Measurements from ENCODE around the gene RIMS1. TPM values are rescaled to one million over a fixed set of nuclear protein-coding genes. Genes with fewer than 3 reads are reported as not detected.

RIMS1 gene
- total RNA-seq, 4 donors from 2014 or later, result 0.13 to 16.8 (median 1.2) TPM

DNA sequence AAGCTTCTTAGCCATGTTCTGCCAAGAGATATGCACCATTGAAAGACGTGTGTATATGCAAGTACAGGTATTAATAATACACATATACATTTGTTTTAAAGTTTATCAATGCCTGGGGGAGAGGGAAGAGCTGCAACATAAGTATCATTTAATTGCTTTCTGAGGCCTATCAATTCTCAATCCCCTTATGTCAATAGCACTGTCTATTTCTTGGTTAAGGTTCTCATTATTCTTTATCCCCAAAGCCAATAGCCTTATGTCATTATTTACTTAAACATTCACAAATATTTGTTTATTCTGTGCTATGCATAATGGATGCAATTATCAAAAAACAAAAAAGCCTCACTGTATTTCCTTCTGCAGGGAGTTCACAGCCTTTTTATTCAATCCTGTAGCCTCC is 385.2 kb downstream of the RIMS1 start:
- no peak for DNase-seq
- no peaks in the 10 kb centered on the region for H3K36me3 ChIP-seq
- H3K4me3 ChIP-seq, result no peak overlapping the region
- intact Hi-C loops (cut with DNase I), result no loop called here
- no peaks in the 10 kb centered on the region for H3K27me3 ChIP-seq
- TF ChIP-seq, protein P1, sequence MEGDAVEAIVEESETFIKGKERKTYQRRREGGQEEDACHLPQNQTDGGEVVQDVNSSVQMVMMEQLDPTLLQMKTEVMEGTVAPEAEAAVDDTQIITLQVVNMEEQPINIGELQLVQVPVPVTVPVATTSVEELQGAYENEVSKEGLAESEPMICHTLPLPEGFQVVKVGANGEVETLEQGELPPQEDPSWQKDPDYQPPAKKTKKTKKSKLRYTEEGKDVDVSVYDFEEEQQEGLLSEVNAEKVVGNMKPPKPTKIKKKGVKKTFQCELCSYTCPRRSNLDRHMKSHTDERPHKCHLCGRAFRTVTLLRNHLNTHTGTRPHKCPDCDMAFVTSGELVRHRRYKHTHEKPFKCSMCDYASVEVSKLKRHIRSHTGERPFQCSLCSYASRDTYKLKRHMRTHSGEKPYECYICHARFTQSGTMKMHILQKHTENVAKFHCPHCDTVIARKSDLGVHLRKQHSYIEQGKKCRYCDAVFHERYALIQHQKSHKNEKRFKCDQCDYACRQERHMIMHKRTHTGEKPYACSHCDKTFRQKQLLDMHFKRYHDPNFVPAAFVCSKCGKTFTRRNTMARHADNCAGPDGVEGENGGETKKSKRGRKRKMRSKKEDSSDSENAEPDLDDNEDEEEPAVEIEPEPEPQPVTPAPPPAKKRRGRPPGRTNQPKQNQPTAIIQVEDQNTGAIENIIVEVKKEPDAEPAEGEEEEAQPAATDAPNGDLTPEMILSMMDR (IDR thresholded peaks at IDR 0.05), result no peak
- no peak for TF ChIP-seq POLR2A (IDR thresholded peaks at IDR 0.05)
- H3K9me3 ChIP-seq, result no peaks in the 10 kb centered on the region
- WGBS, 2 donors, result 32 to 37% methylated on average over 1 of the region's 1 CpG
- H3K4me1 ChIP-seq, result no peaks in the 10 kb centered on the region
- no peak overlapping the region for H3K27ac ChIP-seq

DNA sequence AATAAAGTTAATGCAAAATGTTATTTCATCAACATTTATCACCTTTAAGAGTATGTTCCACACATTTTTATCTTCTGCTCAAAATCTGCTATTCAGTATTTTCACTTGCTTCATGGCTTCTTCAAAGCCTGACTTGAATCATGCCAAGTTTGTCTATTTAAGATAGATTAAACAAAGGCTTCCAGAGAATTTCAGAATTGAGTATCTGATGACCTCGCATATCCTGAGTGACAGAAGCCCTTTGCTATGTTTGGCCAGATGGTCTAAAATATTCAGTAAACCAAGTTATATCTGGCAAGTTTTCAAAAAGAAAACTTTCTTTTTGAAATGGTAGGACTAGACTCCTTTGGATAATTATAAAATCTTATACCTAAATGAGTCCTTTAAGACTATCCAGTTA is 386.6 kb downstream of the RIMS1 start:
- no peak for DNase-seq
- TF ChIP-seq, protein P1 (IDR thresholded peaks at IDR 0.05), result no peak
- TF ChIP-seq POLR2A (IDR thresholded peaks at IDR 0.05), result no peak
- H3K9me3 ChIP-seq, result no peaks in the 10 kb centered on the region
- H3K4me3 ChIP-seq, result no peak overlapping the region
- H3K36me3 ChIP-seq, result no peaks in the 10 kb centered on the region
- H3K27me3 ChIP-seq, result no peaks in the 10 kb centered on the region
- WGBS, 2 donors, result 9 to 42% methylated on average over 1 of the region's 1 CpG
- intact Hi-C loops (cut with DNase I), result no loop called here
- H3K4me1 ChIP-seq, result no peaks in the 10 kb centered on the region
- H3K27ac ChIP-seq, result no peak overlapping the region

DNA sequence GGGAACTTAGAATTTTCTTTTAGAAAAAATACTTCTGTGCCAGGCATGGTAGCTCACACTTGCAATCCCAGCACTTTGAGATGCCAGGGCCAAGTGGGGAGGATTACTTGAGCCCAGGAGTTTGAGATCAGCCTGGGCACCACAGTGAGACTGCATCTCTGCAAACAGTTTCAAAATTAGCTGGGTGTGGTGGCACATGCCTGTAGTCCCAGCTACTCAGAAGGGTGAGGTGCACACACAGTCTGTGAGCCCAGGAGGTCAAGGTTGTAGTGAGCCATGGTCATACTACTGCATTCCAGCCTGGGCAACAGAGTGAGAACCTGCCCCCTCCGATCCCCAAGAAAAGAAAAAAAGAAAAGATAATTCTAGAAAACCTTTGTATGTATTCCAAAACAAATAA is 389.5 kb downstream of the RIMS1 start:
- no peaks in the 10 kb centered on the region for H3K36me3 ChIP-seq
- TF ChIP-seq, protein P1 (IDR thresholded peaks at IDR 0.05), result no peak
- no peak for TF ChIP-seq POLR2A (IDR thresholded peaks at IDR 0.05)
- no peaks in the 10 kb centered on the region for H3K27me3 ChIP-seq
- 50 to 91% methylated on average over 1 of the region's 1 CpG for WGBS, 2 donors
- no peak overlapping the region for H3K27ac ChIP-seq
- DNase-seq, result no peak
- no peaks in the 10 kb centered on the region for H3K9me3 ChIP-seq
- intact Hi-C loops (cut with DNase I), result no loop called here
- no peak overlapping the region for H3K4me3 ChIP-seq
- H3K4me1 ChIP-seq, result no peaks in the 10 kb centered on the region

DNA sequence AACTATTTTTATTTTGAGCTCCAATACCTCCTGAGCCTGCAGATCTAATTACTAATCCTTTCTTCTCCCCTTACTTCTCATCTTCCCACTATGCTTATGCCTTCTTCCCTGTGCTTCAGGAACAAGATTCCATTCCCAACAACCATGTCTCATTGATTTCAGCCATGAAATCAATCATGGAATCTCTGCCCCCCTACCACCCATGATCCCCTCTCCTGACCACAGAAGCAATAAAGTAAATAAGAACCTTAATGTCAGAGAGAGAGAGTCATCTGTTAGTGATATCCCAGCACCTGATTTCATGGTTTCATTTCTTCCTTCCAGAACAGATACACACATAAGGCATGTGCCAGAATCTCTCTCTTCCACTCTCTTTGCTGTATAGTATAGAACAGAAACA is 395.9 kb downstream of the RIMS1 start:
- Histone ChIP-seq H3K4me3 (no peak overlapping the region), H3K27me3 (no peaks in the 10 kb centered on the region), H3K9me3 (no peaks in the 10 kb centered on the region), H3K4me1 (no peaks in the 10 kb centered on the region), H3K27ac (no peak overlapping the region), H3K36me3 (no peaks in the 10 kb centered on the region)
- no peak for DNase-seq
- no peak for TF ChIP-seq POLR2A (IDR thresholded peaks at IDR 0.05)
- TF ChIP-seq, protein P1 (IDR thresholded peaks at IDR 0.05), result no peak
- intact Hi-C loops (cut with DNase I), result no loop called here

DNA sequence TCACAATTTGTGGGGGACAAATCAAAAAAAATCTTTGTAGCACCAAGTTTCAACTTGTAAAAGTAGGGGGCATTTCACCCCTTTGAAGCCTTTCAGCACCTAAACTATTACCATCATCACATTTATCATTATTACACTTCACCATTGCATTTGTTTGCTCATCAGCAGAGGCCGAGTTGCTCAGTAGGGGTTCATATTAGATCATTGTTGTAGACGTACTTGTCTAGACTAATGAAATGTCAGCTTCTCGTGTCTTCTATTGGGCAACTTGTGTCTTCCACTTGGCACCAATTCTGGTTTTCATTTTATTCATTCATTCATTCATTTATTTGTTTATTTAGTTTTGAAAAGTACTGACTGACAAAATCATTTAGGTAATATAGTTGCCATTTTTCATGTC is 397.2 kb downstream of the RIMS1 start:
- Histone ChIP-seq H3K4me1 (no peaks in the 10 kb centered on the region), H3K27ac (no peak overlapping the region), H3K36me3 (no peaks in the 10 kb centered on the region), H3K4me3 (no peak overlapping the region), H3K9me3 (no peaks in the 10 kb centered on the region), H3K27me3 (no peaks in the 10 kb centered on the region)
- DNase-seq, result no peak
- WGBS, 2 donors, result 47 to 64% methylated on average over 3 of the region's 3 CpGs
- intact Hi-C loops (cut with DNase I), result no loop called here
- TF ChIP-seq POLR2A (IDR thresholded peaks at IDR 0.05), result no peak
- TF ChIP-seq, protein P1 (IDR thresholded peaks at IDR 0.05), result no peak

All from esophagus squamous epithelium (tissue), 5 donors.